Endometrial microvascular endothelial cells (primary cell): Measurements from ENCODE around the gene EPB41L3. TPM values are rescaled to one million over a fixed set of nuclear protein-coding genes. Genes with fewer than 3 reads are reported as not detected.

Experiments used
- in situ Hi-C: cut with HindIII; loops from 2 replicates; pipeline ENCODE4 v1.10.0; 2017; ENCODE audit warnings: low sequenced_read_pairs, low pct_unique_long_range_greater_than_20kb; ENCODE audit errors: inconsistent ontology term
- total RNA-seq: library from RNA; depleted of rRNA; stranded (reverse); fragments of >200 nt; gene quantifications from one replicate; pipeline ENCODE4 v1.2.3, GENCODE V29; 2015; ENCODE audit errors: inconsistent ontology term

EPB41L3 gene
- total RNA-seq, 1 donor from 2014 or later, result 7.9 TPM

- in situ Hi-C loops, result no loop called here
These were observed 80.4 kb downstream of the EPB41L3 start for GRCh38 chr18:5463390-5463789.

- in situ Hi-C loops, result no loop called here
These were observed 81.6 kb downstream of the EPB41L3 start for GRCh38 chr18:5462227-5462626.

- in situ Hi-C loops, result no loop called here
These were observed 82.8 kb downstream of the EPB41L3 start for GRCh38 chr18:5461041-5461440.

- in situ Hi-C loops, result no loop called here
These were observed 86.3 kb downstream of the EPB41L3 start for GRCh38 chr18:5457462-5457957.

- in situ Hi-C loops, result no loop called here
These were observed 87.0 kb downstream of the EPB41L3 start for GRCh38 chr18:5456577-5457461.

GRCh38 chr18:5455674-5456073 is 88.1 kb downstream of the EPB41L3 start:
- in situ Hi-C loops, result no loop called here

- in situ Hi-C loops, result no loop called here
These were observed 90.8 kb downstream of the EPB41L3 start for GRCh38 chr18:5452943-5453443.

GRCh38 chr18:5451871-5452270 is 91.9 kb downstream of the EPB41L3 start:
- in situ Hi-C loops, result no loop called here

- in situ Hi-C loops, result no loop called here
These were observed 92.6 kb downstream of the EPB41L3 start for GRCh38 chr18:5451150-5451549.

GRCh38 chr18:5449858-5450509 is 93.8 kb downstream of the EPB41L3 start:
- in situ Hi-C loops, result no loop called here

- in situ Hi-C loops, result no loop called here
These were observed 96.4 kb downstream of the EPB41L3 start for GRCh38 chr18:5447442-5447841.

- in situ Hi-C loops, result no loop called here
These were observed 99.0 kb downstream of the EPB41L3 start for GRCh38 chr18:5444847-5445246.

- in situ Hi-C loops, result no loop called here
These were observed 99.5 kb downstream of the EPB41L3 start for GRCh38 chr18:5444269-5444668.

- in situ Hi-C loops, result no loop called here
These were observed 103.7 kb downstream of the EPB41L3 start for GRCh38 chr18:5439986-5440696.

GRCh38 chr18:5434425-5434824 is 109.4 kb downstream of the EPB41L3 start:
- in situ Hi-C loops, result no loop called here

- in situ Hi-C loops, result no loop called here
These were observed 111.8 kb downstream of the EPB41L3 start for GRCh38 chr18:5431836-5432575.

- in situ Hi-C loops, result no loop called here
These were observed 113.7 kb downstream of the EPB41L3 start for GRCh38 chr18:5430131-5430530.

- in situ Hi-C loops, result no loop called here
These were observed 114.1 kb downstream of the EPB41L3 start for GRCh38 chr18:5429681-5430080.

- in situ Hi-C loops, result no loop called here
These were observed 118.1 kb downstream of the EPB41L3 start for GRCh38 chr18:5425721-5426120.
